HG02623 (cell line): ENCODE data around the gene TAP2.
"Not testable (repeated sequence)": the region's sequence is repeated elsewhere in the genome, so short reads cannot be mapped to it uniquely, and the experiment has no call there.

Experiments used
- ATAC-seq: cut with Tn5 transposase; IDR thresholded peaks from one replicate; pipeline ENCODE4 v1.9.1; 2021; ENCODE audit warnings: moderate library complexity; ENCODE audit not compliant: unreplicated experiment

Gene TAP2

DNA sequence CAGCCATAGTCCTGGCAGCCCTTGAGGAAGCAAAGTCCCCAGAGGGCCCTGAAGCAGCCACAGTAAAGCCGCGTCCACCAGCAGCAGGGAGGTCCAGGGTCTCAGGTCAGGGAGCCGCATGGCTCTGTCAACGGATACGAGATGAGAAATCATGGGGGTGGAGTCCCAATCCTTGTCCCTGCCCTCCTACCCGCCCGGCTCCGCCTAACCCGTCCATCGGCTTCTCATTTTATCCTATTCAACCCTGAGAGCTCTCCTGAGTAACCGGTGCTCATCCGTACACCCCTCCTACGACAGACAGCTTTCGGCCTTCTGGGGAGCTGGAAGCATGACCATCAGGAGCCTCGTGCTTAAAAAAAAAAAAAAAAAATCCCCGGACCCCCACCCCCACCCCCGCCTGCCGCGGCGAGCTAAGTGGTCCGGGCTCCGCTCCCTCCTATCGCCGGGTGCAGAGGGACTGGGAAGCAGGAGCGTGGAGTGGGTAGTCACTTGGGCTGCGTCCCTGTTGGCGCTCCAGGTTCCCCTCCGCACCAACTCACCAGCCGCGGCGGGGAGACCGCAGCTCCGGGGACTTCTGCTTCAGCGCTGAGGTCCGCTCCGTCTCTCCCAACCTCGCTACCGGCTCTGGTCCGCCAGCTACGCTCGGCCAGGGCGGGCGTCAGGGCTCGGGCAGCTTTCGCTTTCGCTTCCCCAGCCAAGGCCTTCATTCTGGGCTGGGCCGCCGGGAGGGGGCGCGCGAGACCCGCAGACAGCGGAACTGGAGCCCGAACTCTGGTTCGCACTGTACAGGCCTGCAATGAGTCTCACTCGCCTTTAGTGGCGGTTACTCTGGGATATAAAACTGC is at the start of gene TAP2:
TAP2 (minus strand) TSS at position 626 of the 845 bp plus-strand sequence; CDS start at position 120, 506 bp downstream.
- peak; percentile 56 for ATAC-seq

DNA sequence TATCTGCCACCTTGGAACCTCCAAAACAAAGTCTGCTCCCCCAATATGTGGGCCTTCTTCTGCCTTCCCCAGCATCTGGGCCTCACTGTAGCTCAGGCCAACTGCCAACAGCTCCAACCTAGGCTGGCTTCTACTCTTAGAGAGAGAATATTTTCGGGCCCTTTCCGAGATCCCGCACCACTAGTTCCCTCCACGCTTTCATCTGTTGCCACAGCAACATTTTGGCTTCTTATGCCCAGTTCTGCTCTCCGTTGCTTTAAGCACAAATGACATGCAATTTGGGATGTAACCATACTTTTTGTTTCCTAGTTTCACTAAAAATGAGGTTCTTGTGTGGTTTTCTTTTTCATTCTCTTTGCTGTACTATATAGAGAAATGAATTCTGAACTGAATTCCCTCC is 49.1 kb upstream of the TAP2 start:
- no peak for ATAC-seq

DNA sequence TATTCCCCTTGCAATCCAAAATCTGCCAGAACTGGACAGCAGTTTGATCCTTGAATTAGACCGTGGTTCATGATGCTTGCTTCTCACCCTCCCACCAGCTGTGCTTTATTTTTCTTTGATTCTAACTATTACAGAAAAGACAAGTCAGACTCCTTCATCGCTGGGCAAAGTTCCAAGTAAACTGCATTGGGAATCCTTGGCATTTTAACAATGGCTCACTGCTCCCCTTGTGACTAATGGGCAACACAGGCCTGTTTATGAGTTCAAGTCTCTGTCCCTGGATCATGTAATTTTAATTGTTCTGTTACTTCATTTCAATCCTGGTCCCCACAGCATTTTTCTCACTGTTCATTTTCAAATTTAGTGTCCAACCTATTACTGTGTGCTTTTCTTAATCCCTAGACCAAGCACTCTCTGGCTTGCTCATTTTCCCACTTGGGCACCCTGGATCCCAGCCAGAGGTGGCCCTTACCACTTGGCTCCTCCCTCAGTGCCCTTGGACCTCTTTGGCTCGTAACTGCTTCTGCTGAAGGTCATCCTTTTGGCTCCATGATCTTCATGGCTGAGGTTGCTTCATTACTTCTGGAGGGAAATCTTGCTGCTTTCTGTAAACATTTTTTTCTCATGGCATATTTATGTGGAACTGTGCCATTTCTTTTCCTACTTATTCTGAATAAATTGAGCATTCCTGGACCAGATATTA is 48.3 kb upstream of the TAP2 start:
- no peak for ATAC-seq

DNA sequence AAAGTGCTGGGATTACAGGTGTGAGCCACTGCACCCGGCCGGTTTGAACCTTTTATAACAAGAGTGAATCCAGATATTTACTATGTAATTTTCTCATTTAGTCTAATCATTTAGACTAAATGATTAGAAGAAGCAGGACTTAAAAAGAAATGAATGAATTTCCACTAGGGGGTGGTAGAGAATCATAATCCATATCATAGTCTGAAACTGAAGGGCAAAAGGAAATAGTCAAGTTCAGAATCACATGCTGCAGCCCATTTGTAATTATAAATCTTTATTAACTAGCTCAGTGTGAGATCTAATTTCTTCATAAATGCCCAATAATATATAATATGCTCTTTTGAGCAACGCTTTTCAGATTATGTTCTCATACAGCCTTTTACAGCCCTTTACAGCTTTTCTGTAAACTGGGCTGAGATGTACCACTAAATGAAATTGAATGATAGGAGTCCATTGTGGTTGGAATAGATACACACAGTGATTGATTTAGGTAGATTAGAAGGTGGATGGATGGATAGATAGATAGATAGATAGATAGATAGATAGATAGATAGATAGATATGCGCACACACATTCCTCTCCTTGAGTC is 47.3 kb upstream of the TAP2 start:
- no peak for ATAC-seq

GRCh38 chr6:32883789-32884188 is 45.2 kb upstream of the TAP2 start:
- no peak for ATAC-seq

- no peak for ATAC-seq
Observed at GRCh38 chr6:32882879-32883250, 44.3 kb upstream of the TAP2 start.

DNA sequence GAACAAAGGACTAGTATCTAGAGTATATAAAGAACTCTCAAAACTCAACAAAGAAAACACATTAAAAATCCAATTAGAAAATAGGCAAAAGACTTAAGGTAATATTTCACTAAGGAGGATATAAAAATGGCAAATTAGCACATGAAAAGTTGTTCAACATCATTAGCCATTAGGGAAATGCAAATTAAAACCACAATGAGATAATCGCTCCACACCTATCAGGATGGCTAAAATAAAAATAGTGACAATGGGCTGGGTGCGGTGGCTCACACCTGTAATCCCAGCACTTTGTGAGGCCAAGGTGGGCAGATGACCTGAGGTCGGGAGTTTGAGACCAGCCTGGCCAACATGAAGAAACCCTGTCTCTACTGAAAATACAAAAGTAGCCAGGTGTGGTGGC is 42.4 kb upstream of the TAP2 start:
- ATAC-seq: not testable (repeated sequence)

DNA sequence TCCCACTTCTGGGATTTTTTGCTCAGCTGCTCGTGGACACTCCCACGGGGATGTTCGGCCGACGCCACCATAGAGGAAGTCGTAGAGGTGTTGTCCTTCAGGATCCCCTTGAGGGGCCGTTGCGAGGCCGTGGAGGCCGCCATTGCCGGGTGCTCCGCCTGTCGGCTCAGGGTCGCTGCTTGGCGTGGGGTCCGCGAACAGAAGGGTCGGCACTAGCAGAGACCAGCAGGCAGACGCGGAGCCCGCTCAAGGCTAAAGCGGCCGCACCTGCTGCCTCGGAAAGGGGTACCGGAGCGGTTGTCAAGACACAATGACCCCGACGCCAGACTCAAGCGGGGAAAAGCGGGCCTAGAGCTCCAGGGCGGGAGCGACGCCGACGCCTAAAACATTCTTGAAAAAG is 41.2 kb upstream of the TAP2 start:
- no peak for ATAC-seq

- no peak for ATAC-seq
Observed at GRCh38 chr6:32876603-32877002, 38.1 kb upstream of the TAP2 start.

- not testable (repeated sequence) for ATAC-seq
Observed at GRCh38 chr6:32873947-32874346, 35.4 kb upstream of the TAP2 start.

DNA sequence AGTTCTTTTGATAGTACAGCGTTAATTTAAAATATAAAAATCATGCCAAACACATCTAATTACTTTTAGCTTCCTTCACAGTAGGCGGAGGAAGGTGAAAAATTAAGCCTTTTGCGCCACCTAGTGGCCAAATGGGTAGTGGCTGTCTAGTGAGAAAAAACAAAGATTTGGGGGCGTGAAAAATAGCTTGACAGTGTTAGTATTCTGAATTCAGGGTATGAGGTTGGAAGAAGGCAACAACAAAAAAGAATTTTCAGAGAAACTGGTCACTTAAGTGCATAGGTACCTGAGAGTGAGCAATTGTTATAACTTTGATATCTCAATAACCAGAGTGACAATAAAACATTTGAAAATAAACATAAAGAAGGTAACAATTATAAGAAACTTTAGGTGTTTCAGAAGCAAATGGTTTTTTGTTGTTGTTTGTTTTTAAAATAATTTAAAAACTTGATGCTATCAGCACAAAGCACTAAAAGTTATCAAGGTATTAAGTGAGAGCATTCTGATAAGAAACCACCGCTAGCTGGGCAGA is 29.8 kb upstream of the TAP2 start:
- no peak for ATAC-seq

DNA sequence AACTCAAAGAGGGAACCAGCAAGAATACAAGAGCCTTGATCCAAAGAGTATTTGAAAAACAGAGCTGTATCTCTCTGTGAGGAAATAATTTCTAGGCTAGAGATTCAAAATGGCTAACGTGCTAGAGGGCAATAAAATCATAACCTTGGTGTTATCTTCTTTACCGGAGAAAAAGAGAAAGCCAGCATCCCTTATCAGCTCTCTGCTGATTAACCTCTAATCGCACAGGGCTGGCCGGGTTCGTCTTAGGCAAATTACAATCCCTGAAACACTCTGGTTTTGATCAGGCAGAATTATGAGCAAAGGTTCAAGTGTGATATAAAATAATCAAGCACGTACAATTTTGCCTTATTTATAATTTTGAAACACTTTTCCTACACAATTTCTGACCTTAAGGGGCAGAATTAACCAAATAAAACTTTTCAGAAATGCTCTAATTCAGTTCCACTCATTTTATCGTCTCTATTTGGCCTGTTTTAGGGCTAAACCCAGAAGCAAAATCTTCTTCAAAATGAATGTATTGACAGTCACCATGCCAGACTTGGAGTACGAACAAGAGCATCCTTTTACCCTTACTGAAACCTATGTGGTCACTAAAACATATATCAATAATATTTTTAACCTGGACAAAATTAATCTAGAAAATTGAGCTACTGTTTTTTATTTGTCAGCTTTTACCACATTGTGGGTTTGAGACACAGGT is 29.2 kb upstream of the TAP2 start:
- no peak for ATAC-seq

DNA sequence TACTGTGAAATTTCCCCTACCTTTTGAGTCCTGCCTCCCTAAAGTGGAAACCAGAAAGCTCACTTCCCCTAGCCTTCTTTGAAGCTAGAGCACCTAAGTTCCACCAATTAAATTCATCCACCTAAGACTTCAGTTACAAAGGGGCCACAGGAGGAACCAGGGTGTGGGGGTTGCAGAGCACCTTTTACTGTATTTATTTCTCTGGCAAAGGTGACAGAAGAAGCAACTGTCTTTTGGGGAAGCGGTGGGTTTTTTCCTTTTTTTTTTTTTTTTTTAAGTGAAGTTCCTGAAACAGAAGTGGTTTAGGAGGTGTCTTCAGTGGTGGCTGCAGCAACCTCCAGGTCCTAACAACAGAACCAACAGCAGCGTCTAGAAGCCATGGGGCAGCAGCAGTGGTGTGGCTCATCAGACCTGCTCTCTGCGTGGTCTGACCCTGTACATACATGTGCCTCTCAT is 28.5 kb upstream of the TAP2 start:
- ATAC-seq: no peak

DNA sequence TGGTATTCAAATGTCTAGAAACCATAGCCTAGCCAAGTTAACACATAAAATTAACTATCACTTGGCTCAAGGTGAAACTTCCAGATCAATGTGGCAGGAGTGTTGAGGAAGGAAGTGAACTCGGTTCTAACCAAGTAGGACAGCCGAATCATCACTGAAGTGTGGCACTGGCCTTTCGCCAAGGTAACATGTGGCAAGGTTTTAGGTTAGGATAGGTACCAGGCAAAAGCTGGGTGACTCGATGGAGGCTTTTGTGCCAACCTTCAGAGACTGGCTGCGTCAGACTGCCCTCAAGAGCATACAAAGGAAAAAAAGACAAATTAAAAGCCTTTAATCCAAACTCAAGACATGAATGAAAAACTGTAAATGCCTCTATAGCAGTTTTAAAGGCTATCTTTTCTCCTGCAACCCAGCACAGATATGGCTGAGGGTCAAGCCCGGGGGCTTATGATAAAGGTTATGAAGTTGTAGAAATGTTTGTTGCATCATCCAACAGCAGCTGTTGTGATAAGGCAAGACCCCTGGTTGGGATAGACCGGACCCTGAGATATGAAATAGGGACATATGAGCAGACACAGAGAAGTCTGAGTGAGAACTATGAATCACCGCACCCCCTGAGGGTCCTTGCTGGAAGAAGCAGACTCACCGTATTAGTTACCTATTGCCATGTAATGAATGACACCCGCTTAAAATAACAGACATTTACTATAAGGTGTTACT is 27.3 kb upstream of the TAP2 start:
- no peak for ATAC-seq

GRCh38 chr6:32862725-32863124 is 24.2 kb upstream of the TAP2 start:
- no peak for ATAC-seq

DNA sequence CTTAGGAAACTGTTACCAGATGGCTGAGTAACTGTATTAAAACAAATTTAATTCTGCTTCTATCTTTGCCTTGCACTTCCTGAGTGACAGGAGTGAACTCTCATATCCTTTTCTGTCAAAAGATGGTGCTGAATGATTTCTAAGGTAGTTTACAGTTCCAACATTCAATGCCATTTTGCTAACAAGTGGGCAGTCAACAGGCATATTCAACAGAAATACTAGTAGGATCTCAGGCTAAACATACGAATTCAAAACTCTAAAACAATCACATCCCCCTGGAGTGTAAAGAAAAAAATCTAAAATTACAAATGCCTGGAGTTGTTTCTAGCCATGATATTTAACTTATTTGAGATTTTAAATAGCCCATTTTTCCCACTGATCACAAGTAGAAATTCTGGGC is 22.1 kb upstream of the TAP2 start:
- ATAC-seq: no peak

DNA sequence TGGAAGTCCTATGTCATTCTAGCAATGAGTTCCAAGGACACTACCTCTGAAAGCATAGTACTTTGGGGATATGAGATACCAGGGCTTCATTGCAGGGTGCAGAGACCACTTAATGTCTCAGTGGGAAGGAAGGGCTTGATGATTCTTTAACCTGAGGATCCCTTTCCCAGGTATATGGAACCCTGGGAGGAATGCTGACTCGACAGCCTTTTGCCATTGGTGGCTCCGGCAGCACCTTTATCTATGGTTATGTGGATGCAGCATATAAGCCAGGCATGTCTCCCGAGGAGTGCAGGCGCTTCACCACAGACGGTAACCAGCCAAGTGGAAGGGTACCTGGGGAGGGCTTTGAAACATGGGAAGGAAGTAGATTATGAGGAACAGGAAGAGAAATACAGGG is 19.7 kb upstream of the TAP2 start:
- ATAC-seq: no peak

- ATAC-seq: no peak
Observed at GRCh38 chr6:32857156-32857891, 18.8 kb upstream of the TAP2 start.

DNA sequence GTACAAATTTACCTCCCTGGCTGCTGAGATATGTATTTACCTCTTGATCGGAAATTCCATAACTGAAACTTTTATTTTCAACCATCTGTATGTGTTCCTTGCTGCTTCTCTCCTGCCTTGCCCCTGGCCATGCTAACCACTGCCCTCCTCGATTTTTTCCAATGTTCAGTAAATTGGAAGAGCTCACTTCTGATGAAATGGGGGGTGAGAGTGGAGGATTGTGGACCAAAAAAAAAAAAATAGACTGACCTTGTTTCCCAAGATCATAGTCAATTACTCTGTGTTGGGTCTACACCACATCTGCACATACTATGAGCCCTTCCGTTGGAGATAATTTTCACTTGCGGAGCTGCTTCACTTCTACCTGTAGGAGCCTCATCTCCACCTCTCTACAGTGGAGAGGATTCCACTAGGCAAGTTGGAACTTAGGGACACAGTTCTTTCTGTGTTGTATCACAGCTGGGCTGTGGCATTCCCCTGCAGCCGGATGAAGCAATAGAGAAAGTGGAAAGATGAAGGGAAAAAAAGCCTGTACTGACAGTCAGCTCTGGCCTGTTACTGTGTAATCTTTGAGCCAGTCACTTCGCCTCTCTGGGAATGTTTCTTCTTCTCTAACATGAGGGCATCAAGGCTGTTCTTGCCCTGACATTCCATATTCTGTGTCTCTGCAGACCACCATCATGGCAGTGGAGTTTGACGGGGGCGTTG is 17.1 kb upstream of the TAP2 start:
- no peak for ATAC-seq
